PC-3 (cell line): Measurements from ENCODE around the gene NTM. TPM values are rescaled to one million over a fixed set of nuclear protein-coding genes. Genes with fewer than 3 reads are reported as not detected.
"Not testable (repeated sequence)": the region's sequence is repeated elsewhere in the genome, so short reads cannot be mapped to it uniquely, and the experiment has no call there.

Experiments
- ATAC-seq: fragments of 200-7000 bp; cut with Tn5 transposase; 2 replicates; pipeline ENCODE4 v1.9.1; 2020; ENCODE audit warnings: mild to moderate bottlenecking, moderate library complexity
- BruUV-seq: library from RNA; stranded (reverse); fragments of 400-500 nt; replicated peaks from 2 replicates; lab custom pipeline; 2021; lab: Mats Ljungman, UMichigan
- CTCF ChIA-PET: fragments of 300-600 bp; sonication (Branson Sonifier 250); formaldehyde crosslinking; loops from one replicate; lab custom pipeline; 2022; ENCODE audit warnings: antibody characterized with exemption; lab: Charles Lee
- POLR2A ChIA-PET: fragments of 300-600 bp; sonication (Branson Sonifier 250); formaldehyde crosslinking; loops from one replicate; lab custom pipeline; 2022; ENCODE audit warnings: antibody characterized with exemption; ENCODE audit not compliant: unreplicated experiment; lab: Charles Lee
- DNase-seq: peaks from one replicate; pipeline ENCODE4 v3.0.0-alpha.2; 2015
- H2AFZ ChIP-seq: fragments of 300-600 bp; sonication (generic); 2 replicates; pipeline ENCODE4 v1.6.0; 2016; ENCODE audit warnings: antibody characterized with exemption, low read length
- H3F3A ChIP-seq: fragments of 300-600 bp; sonication (generic); one replicate; pipeline ENCODE4 v1.6.0; 2017; ENCODE audit warnings: antibody characterized with exemption, low read length, control low read depth, mild to moderate bottlenecking; ENCODE audit not compliant: unreplicated experiment
- H3K27ac ChIP-seq: fragments of 300-600 bp; sonication (generic); 2 replicates; pipeline ENCODE4 v1.5.1; 2016; ENCODE audit warnings: mild to moderate bottlenecking, low read length
- H3K27me3 ChIP-seq: fragments of 300-600 bp; sonication (generic); 2 replicates; pipeline ENCODE4 v1.6.1; 2016; ENCODE audit warnings: low read length, mixed read lengths
- H3K36me3 ChIP-seq: fragments of 300-600 bp; sonication (generic); 2 replicates; pipeline ENCODE4 v1.6.1; 2016; ENCODE audit warnings: low read depth, mixed run types, low read length, mixed read lengths
- H3K4me1 ChIP-seq: fragments of 300-600 bp; sonication (generic); 2 replicates; pipeline ENCODE4 v1.5.1; 2016; ENCODE audit warnings: low read length; ENCODE audit not compliant: insufficient read depth
- H3K4me2 ChIP-seq: fragments of 300-600 bp; sonication (generic); 2 replicates; pipeline ENCODE4 v1.6.0; 2016; ENCODE audit warnings: low read length
- H3K4me3 ChIP-seq: fragments of 300-600 bp; sonication (generic); 2 replicates; pipeline ENCODE4 v1.5.1; 2016; ENCODE audit warnings: mild to moderate bottlenecking, low read length, mixed read lengths
- H3K79me2 ChIP-seq: fragments of 300-600 bp; sonication (generic); 2 replicates; pipeline ENCODE4 v1.6.1; 2017; ENCODE audit warnings: low read length, mixed read lengths
- H3K9ac ChIP-seq: fragments of 300-600 bp; sonication (generic); 2 replicates; pipeline ENCODE4 v1.6.0; 2016; ENCODE audit warnings: mild to moderate bottlenecking, low read length
- H3K9me2 ChIP-seq: fragments of 300-600 bp; sonication (generic); replicated peaks from 2 replicates; pipeline ENCODE4 v1.6.1; 2016; ENCODE audit warnings: mixed run types, low read length, mixed read lengths
- H3K9me3 ChIP-seq: fragments of 300-600 bp; sonication (generic); 2 replicates; pipeline ENCODE4 v1.6.1; 2016; ENCODE audit warnings: low read length, mixed read lengths
- H4K20me1 ChIP-seq: fragments of 300-600 bp; sonication (generic); 2 replicates; pipeline ENCODE4 v1.6.1; 2016; ENCODE audit warnings: low read length, mixed read lengths
- EZH2 ChIP-seq: fragments of 300-600 bp; sonication (generic); IDR thresholded peaks from one replicate; pipeline ENCODE4 v1.6.1; 2017; ENCODE audit warnings: antibody characterized with exemption, mild to moderate bottlenecking, low read length; ENCODE audit not compliant: unreplicated experiment
- EZH2phosphoT487 ChIP-seq: fragments of 300-600 bp; sonication (generic); IDR thresholded peaks from 2 replicates; pipeline ENCODE4 v1.6.1; 2018; ENCODE audit warnings: mild to moderate bottlenecking, antibody characterized with exemption, low read length, borderline replicate concordance
- intact Hi-C: fragments of 100-400 bp; cut with micrococcal nuclease; formaldehyde crosslinking; loops from 2 replicates; pipeline ENCODE4 v1.9.0; 2023
- total RNA-seq: library from RNA; depleted of rRNA; stranded (reverse); fragments of >200 nt; gene quantifications from 2 replicates; pipeline ENCODE4 v1.2.3, GENCODE V29; 2014
- TF ChIP-seq, protein P1 (sequence below): fragments of 300-600 bp; sonication (generic); conservative IDR thresholded peaks from 2 replicates; pipeline ENCODE4 v1.5.1; 2017; ENCODE audit warnings: antibody characterized with exemption, low read depth, mild to moderate bottlenecking, low read length

NTM gene
- total RNA-seq, 1 experiment from 2014 or later = not detected

DNA sequence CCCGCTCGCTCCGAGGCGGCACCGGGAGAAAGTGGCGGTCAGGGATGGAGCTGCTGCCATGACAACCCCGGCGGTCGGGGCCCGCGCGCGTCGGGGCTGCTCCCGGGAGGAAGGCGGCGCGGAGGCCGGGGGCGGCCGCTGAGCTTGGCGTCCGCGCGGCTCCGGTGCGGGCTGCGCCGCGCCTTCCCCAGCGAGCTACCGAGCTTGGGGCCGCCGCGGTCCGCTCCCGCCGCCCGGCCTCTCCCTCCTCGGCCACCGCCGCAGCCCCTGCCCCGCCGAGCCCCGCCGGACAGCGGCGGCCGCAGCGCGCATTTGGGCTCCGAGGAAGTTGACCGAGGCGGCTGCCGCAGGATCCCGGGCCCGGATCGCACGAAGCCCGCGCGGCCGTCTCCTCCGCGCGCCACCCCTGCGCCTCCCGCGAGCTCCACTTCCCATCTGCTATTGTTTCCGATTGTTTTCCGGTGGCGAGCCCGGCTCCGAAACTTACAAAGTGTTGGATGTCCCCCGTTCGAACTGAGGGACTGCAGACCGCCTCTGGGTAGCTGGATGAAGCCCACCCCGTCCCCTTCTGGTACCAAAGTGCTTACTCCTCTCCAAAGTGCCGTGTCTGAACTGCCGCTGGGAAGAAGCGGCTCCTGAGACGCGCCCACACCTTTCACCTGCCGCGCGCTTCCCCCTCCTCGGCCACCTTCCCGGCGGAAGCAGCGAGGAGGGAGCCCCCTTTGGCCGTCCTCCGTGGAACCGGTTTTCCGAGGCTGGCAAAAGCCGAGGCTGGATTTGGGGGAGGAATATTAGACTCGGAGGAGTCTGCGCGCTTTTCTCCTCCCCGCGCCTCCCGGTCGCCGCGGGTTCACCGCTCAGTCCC lies 540.3 kb downstream of the NTM start:
- DNase-seq (no peak), ATAC-seq (no peak)
- H3F3A ChIP-seq = no peaks in the 10 kb centered on the region
- TF ChIP-seq EZH2 = no peak
- H3K27me3 ChIP-seq = no peaks in the 10 kb centered on the region
- ChIA-PET POLR2A (no interaction called here), CTCF (interaction anchor here (0.6 kb wide), 1 partner anchor 43 kb away, joined by 3 read pairs; no protein-coding TSS in a partner anchor)
- no peak overlapping the region for H3K4me2 ChIP-seq
- no peaks in the 10 kb centered on the region for H3K9me3 ChIP-seq
- no peaks in the 10 kb centered on the region for H3K36me3 ChIP-seq
- no TSS peak for BruUV-seq
- no peaks in the 10 kb centered on the region for H4K20me1 ChIP-seq
- no peaks in the 10 kb centered on the region for H3K9me2 ChIP-seq
- intact Hi-C loops = no loop called here
- no peaks in the 10 kb centered on the region for H3K4me1 ChIP-seq
- H3K4me3 ChIP-seq = no peak overlapping the region
- H3K27ac ChIP-seq = no peak overlapping the region
- H3K9ac ChIP-seq = no peak overlapping the region
- no peak overlapping the region for H2AFZ ChIP-seq
- no peaks in the 10 kb centered on the region for H3K79me2 ChIP-seq

DNA sequence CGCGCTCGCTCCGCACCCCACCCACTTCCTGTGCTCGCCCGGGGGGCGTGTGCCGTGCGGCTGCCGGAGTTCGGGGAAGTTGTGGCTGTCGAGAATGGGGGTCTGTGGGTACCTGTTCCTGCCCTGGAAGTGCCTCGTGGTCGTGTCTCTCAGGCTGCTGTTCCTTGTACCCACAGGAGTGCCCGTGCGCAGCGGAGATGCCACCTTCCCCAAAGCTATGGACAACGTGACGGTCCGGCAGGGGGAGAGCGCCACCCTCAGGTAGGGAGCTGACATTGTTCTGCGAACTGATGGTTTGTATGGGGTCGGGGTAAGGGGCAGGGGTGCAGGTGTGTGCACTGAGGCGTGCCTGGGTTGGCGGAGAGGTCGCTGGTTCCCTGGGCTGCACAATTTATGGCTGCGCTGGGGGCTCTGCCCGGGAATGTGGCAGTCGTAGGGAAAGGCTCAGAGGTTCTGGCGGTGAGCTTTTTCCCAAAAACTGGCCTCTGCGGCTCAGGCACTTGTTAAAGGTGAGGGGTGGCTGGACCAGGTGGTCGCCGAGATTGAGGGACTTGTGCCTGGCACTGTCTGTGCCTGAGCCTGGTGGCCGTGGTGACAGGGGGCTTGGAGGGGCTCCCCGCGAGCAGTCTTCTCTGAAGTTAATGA lies 541.1 kb downstream of the NTM start:
- POLR2A ChIA-PET, H4K20me1 ChIP-seq, H3K4me1 ChIP-seq, H3K36me3 ChIP-seq, H3F3A ChIP-seq, H3K9me2 ChIP-seq, H3K9ac ChIP-seq, H2AFZ ChIP-seq, DNase-seq, BruUV-seq, ATAC-seq, H3K4me2 ChIP-seq, H3K27ac ChIP-seq, H3K9me3 ChIP-seq, H3K79me2 ChIP-seq, intact Hi-C loops, H3K27me3 ChIP-seq, H3K4me3 ChIP-seq: not testable (repeated sequence)
- CTCF ChIA-PET = interaction anchor here (0.6 kb wide), 1 partner anchor 44 kb away, joined by 3 read pairs; no protein-coding TSS in a partner anchor

DNA sequence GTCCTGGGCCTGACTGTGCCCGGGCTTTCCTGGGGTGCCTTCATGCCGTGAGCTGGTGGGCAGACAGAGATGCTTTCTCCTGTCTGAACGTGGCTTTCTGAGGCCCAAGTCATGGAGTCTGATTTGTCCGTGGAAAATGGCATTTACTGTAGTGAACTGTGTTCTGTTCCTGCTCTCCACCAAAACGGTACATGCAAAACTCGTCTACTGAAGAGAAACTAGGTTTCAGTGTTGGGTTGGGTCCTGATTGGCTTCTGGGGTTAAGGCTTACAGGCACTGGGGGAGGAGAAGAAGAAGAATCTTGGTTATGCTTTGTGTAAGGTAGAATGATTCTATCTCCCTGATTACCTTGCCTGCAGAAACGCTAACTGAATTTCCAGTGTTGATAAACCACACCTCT lies 541.7 kb downstream of the NTM start:
- TF ChIP-seq EZH2phosphoT487 (no peak), EZH2 (no peak)
- TF ChIP-seq, protein P1, sequence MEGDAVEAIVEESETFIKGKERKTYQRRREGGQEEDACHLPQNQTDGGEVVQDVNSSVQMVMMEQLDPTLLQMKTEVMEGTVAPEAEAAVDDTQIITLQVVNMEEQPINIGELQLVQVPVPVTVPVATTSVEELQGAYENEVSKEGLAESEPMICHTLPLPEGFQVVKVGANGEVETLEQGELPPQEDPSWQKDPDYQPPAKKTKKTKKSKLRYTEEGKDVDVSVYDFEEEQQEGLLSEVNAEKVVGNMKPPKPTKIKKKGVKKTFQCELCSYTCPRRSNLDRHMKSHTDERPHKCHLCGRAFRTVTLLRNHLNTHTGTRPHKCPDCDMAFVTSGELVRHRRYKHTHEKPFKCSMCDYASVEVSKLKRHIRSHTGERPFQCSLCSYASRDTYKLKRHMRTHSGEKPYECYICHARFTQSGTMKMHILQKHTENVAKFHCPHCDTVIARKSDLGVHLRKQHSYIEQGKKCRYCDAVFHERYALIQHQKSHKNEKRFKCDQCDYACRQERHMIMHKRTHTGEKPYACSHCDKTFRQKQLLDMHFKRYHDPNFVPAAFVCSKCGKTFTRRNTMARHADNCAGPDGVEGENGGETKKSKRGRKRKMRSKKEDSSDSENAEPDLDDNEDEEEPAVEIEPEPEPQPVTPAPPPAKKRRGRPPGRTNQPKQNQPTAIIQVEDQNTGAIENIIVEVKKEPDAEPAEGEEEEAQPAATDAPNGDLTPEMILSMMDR = no peak
- no peaks in the 10 kb centered on the region for H3K9me2 ChIP-seq
- H3K79me2 ChIP-seq = no peaks in the 10 kb centered on the region
- H4K20me1 ChIP-seq = no peaks in the 10 kb centered on the region
- H3K4me2 ChIP-seq = no peak overlapping the region
- H3K4me1 ChIP-seq = no peaks in the 10 kb centered on the region
- no peaks in the 10 kb centered on the region for H3K27me3 ChIP-seq
- no peaks in the 10 kb centered on the region for H3F3A ChIP-seq
- intact Hi-C loops = no loop called here
- ATAC-seq (no peak), DNase-seq (no peak)
- no peak overlapping the region for H3K27ac ChIP-seq
- no peak overlapping the region for H2AFZ ChIP-seq
- ChIA-PET CTCF (no interaction called here), POLR2A (no interaction called here)
- no peaks in the 10 kb centered on the region for H3K9me3 ChIP-seq
- no TSS peak for BruUV-seq
- no peaks in the 10 kb centered on the region for H3K36me3 ChIP-seq
- no peak overlapping the region for H3K9ac ChIP-seq
- no peak overlapping the region for H3K4me3 ChIP-seq
